ENCODE data around the gene TSSC4. TPM values are rescaled to one million over a fixed set of nuclear protein-coding genes. Genes with fewer than 3 reads are reported as not detected.

Gene TSSC4
- total and polyA plus RNA-seq, 8 donors = 20.1 to 47.6 (median 29.0) TPM

- no peak for TF ChIP-seq CTCF (IDR thresholded peaks at IDR 0.05)
- H3K27ac ChIP-seq = peak overlapping the region; percentile 87 to 94
- peak in 2 of 4 donors; percentile 60 to 81 for DNase-seq
- intact Hi-C loops (cut with DNase I) = no loop called here
- peaks cover 0 to 11% of the 10 kb centered on the region in 2 donors for H3K36me3 ChIP-seq
- H3K9me3 ChIP-seq = no peaks in the 10 kb centered on the region
- peaks cover 0 to 3% of the 10 kb centered on the region in 2 donors for H3K27me3 ChIP-seq
- peak overlapping the region in 1 of 2 donors; percentile 18 for H3K4me3 ChIP-seq
- peak; percentile 1 for ATAC-seq
- H3K4me1 ChIP-seq = peaks cover 54 to 91% of the 10 kb centered on the region in 2 donors
Measured at GRCh38 chr11:2382936-2383851, 17.4 kb upstream of the TSSC4 start.

GRCh38 chr11:2383852-2384804 is 16.4 kb upstream of the TSSC4 start:
- DNase-seq (peak in 1 of 4 donors; percentile 76), ATAC-seq (no peak)
- intact Hi-C loops (cut with DNase I) = no loop called here
- peaks cover 0 to 11% of the 10 kb centered on the region in 2 donors for H3K36me3 ChIP-seq
- H3K27ac ChIP-seq = peak overlapping the region; percentile 87 to 94
- no peaks in the 10 kb centered on the region for H3K27me3 ChIP-seq
- peaks cover 64 to 96% of the 10 kb centered on the region in 2 donors for H3K4me1 ChIP-seq
- H3K4me3 ChIP-seq = no peak overlapping the region
- TF ChIP-seq CTCF (IDR thresholded peaks at IDR 0.05) = no peak
- H3K9me3 ChIP-seq = no peaks in the 10 kb centered on the region

- Histone ChIP-seq H3K4me1 (peaks cover 65 to 97% of the 10 kb centered on the region in 2 donors), H3K27me3 (no peaks in the 10 kb centered on the region), H3K9me3 (no peaks in the 10 kb centered on the region), H3K36me3 (peaks cover 0 to 16% of the 10 kb centered on the region in 2 donors), H3K27ac (peak overlapping the region in 1 of 2 donors; percentile 28), H3K4me3 (no peak overlapping the region)
- DNase-seq (peak in 1 of 4 donors; percentile 75), ATAC-seq (no peak)
- intact Hi-C loops (cut with DNase I) = no loop called here
- TF ChIP-seq CTCF (IDR thresholded peaks at IDR 0.05) = no peak
Measured at GRCh38 chr11:2385156-2386151, 15.1 kb upstream of the TSSC4 start.

- intact Hi-C loops (cut with DNase I) = no loop called here
- no peak for TF ChIP-seq CTCF (IDR thresholded peaks at IDR 0.05)
Measured at GRCh38 chr11:2386591-2386990, 14.0 kb upstream of the TSSC4 start.

More at GRCh38 chr11:2386591-2386990, 14.0 kb upstream of the TSSC4 start:
- Histone ChIP-seq H3K27me3 (no peaks in the 10 kb centered on the region), H3K27ac (peak overlapping the region in 1 of 2 donors; percentile 43), H3K4me3 (no peak overlapping the region), H3K36me3 (peaks cover 0 to 27% of the 10 kb centered on the region in 2 donors), H3K9me3 (no peaks in the 10 kb centered on the region), H3K4me1 (peaks cover 61 to 96% of the 10 kb centered on the region in 2 donors)
- DNase-seq (peak in 1 of 4 donors; percentile 61), ATAC-seq (no peak)

All from left lung (tissue), 10 donors.